Amniotic epithelial cell (primary cell): Measurements from ENCODE around the gene BCOR.

ENCODE experiments used
- DNase-seq: peaks from one replicate; pipeline ENCODE4 v3.0.0-alpha.2; 2010; ENCODE audit warnings: low read depth

Gene BCOR

GRCh38 chrX:40097504-40098263 lies at the start of gene BCOR:
BCOR (minus strand) TSS chrX:40097958; CDS start chrX:40077929, 20,029 bp downstream.
- peak; percentile 48 for DNase-seq

DNA sequence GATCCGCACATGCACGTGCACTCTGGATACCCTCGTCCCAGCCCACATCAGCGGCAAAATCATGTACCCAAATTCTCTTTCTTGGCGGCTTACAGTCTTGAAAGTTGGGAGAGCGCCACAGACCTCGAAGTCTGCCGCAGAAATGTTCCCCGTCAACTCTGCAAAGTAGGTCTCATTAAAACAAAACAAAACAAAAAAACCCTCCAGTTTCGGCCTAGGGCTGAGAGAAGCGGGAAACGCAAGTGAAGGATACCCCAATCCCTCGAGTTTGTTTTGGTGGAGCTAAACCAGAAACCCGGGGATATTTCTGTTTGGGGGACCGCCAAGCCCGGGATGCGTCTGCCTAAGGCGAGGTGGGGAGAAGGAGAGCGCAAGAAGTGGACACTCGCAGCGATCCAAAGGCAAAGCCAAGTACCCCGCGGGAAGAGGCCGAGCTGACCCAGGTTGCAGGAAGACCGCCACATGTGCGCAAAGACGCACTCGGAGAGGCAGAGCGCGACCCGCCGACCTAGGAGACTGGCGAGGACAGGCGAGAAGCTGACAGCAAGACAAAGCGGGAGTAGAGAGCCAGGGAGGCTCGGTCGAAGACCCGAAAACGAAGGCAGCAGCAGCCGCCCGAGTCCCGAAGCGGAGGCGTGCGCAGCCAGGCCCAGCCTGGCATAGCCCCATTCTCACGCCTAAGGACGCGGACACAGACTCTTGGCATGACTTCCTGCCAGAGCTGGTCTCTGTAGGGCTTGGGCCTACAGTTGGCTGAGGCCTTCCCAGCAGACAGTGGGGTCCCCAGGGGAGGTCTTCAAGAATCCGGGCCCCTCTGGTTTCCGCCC lies 49.6 kb upstream of the BCOR start:
- no peak for DNase-seq

DNA sequence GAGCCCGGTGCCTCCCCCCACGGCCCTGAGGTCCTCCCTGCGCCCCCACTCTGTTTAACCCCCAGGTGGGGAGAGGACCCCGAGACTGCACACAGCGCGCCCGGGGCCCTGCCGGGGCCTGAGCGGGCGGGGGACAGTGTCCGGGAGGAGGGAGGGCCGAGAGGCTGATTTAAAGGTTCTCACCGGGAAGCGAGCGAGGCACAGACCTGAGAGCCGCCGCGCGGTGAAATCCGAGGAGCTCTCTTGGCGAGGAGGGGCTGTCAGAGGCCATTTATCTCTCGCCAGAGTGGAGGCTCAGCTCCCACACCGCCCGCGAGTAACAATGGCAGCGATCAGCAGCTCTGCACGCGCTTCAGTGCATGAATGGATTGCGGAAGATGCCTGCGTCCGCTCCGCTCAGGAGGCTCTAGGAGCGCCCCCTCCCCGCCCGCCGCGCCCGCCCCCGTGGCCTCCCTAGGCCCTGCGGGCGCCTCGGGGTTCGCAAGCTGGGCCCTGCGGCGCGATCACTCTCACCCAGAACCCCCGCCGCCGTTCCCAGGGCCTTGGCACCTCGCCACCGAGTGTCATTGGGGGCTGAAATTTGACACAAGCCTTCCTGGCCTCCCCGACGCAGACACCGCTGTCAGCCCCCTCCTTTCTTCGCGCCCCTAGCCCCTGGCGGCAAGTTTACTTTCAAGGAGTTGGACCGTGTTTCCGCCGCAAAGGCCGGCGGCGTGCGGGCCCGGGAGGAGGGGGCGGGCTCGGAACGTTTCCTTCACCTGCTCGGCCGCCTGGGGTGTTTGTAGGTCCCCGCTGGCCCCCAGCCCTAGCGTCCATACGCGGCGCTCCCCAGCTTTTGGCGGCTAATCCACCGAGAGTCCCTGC lies 48.7 kb upstream of the BCOR start:
- DNase-seq: peak; percentile 52

- no peak for DNase-seq
Observed at GRCh38 chrX:40145923-40146261, 48.1 kb upstream of the BCOR start.

DNA sequence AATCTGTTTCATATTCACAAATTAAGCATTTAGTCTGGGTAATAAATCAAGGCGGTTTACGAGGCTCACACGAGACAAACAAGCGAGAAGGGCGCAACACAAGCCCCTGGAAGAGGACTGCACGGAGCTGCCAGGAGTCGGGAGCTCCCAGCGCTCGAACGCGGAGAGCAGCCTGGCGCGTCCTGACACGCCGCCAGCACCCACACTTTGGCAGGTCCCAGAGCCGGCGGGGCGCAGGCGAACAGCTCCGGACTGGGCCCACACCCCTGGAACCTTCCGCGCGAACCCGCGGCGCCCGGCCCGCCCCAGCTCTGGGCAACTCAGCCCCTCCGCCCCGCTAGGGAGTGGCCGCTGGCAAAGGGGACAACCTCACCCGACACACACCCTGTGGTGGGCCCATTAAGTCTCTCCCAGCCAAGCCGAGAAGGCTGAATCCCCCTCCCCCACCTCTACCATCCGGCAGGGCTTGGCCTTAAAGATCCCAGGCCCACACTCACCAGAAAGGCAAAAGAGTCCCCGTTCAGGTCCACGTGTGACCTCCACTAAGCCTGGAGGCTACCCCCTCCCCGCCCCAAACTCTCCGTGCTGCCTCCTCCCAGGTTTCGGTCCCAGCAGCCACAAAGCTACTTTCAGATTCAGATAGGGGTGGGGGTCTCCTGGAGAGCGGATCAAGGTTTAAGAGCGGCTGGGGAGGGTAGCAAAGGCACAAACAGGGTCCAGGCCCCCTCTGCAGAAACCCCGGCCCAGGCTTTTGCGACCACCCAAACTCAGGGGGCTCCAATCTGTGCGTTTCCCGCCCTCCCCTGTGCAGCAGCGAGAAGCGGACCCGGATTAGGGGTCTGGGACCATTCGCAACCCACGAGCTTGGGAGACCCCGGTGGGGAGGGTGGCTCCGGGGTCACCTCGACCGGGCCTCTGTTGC lies 47.5 kb upstream of the BCOR start:
- DNase-seq: no peak

DNA sequence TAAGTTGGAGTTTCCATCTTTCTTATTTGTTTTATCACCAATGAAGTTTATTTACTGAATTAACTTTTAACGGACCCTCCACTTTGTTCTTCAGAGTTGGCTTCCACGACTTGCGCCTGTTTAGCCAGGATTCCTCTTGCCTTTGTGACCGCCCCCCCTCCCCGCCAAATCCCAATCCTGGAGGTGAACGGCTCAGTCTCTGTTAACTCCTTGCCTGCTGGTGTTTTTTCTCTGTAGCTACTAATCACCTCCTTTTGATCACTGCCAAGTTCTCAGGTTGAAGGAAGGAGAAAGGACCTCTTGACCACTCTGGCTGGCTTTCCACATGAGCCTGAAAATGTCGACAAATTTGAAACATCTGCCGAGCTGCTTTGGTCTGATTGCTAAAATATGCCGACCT lies 46.8 kb upstream of the BCOR start:
- DNase-seq: no peak

DNA sequence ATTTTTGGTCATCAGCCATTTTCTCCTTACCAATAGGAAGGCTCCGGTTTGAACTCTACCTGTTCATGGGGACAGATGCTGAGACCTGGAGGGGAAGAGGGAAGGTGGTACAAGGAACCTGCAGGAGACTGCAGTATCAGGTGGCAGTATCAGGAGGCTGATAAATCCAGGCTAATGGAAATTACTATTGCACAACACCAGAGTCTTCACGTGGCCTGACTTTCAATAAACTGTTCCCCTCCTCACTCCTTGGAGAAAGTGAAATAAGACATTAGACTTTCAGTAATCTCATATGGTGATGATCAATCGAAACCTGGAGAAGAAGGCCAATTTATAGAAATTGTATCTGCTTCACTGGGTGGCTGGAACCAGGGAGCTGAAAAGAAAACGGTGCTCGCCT lies 46.2 kb upstream of the BCOR start:
- no peak for DNase-seq

DNA sequence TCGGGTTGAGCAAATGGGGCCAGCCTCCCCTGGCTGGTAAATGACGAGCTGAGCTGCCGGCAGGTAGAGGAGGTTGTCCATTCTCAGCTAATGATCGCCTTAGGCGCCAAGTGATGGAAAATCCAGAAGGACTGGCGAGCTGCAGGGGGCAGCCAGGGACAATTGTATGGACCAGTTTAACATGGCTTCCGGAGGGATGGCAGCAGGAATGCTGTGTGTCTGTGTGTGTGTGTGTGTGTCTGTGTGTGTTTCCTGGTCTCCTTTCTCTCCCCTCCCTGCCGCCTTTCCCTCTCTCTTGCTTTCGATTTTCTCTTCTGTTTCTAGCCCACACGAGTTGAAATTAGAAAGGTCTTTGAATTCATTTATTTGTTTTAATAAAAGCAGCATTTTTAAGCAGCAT lies 45.2 kb upstream of the BCOR start:
- DNase-seq: no peak

DNA sequence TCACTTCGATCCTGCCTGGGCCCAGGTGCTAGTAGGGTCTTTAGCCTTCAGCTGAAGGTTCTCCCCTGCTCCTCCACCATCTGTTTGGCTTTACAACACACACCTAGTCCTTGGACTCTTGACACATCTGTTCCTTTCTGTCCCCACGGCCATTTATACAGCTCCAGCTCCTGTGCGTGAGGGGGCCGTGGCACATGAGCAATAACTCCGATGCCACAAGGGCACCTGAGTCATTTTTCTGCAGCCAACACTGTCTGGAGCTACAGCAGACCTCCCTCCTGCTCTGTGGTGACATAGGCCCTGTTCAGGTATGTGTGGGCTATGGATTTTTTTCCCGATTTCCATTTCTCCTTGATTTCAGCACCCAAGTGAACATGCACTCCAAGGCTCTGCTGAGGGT lies 44.7 kb upstream of the BCOR start:
- DNase-seq: no peak

GRCh38 chrX:40140706-40141499 lies 43.1 kb upstream of the BCOR start:
- peak; percentile 57 for DNase-seq

DNA sequence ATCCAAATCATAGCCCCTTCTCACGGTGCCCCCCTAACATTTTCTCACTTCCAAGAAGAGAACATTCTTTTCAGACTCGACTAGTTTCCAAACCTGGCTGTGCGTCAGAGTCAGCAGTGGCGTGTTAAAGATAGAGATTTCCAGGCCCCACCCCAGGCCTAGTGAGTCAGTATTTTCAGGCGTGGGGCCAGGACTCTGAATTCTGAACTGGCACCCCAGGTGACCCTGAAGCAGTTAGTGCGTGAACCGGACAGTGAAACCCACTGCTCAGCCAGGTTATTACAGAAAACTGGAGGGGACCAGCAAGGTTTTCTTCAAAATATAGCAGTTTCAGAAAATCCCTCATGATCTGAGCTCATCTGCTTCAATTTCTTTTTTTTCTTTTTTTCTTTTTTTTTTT lies 35.0 kb upstream of the BCOR start:
- DNase-seq: peak; percentile 81

GRCh38 chrX:40131654-40132337 lies 34.0 kb upstream of the BCOR start:
- DNase-seq: no peak

DNA sequence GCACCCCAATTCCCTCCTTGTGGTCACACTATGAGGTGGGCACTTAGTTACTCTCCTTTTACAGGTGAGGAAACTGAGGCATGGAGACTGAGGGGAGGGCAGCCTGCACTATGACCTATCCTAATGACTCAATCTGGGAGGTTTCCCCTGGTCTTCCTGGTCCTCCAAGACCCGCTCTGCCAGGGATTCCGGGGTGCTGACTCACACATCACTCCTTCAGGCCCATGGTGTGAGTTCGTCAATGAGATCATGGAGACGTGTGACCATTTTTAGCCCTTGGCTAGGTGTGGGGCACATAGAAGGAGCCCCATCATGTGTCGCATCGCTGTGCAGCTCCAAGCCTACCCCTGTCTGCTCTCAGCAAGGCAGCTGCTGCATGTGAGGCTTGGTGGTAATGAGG lies 32.4 kb upstream of the BCOR start:
- peak; percentile 72 for DNase-seq

GRCh38 chrX:40127052-40127451 lies 29.3 kb upstream of the BCOR start:
- no peak for DNase-seq

DNA sequence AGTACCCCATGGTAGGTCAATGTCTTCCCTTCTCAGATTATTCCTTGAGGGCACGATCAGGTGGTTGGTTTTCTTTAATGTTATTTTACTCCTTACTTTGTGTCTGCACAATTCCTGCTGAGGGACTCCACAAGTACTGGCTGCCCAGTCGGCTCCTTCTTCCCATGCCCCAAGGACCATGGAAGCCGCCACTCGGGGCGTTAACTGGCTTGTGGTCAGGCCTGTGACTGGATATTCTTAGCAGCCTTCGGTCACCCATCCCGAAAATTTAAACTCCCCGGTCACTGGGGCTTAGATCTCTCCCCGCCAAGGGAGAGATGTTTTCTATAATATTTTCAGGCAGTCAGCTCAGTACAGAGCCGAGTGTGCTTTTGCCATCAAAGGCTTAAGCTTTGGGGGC lies 24.7 kb upstream of the BCOR start:
- no peak for DNase-seq

DNA sequence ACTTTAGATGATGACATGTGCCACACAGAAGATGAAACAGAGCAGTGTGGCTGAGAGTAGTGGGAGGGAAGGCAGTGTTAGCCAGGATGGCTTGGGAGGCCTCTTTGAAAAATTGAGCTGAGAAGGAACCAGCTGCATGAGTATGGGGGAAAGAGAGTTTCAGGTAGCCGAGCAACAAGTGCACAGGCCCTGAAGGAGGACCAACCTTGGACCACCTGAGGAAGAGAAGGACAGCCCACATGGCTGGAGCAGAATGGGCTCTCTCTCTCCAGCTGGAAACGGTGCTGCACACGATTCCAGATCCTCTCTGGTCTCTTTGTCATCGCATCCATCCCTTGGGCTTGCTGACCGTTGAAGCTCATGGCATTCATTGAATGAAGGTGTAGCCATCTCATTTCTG lies 23.9 kb upstream of the BCOR start:
- no peak for DNase-seq

DNA sequence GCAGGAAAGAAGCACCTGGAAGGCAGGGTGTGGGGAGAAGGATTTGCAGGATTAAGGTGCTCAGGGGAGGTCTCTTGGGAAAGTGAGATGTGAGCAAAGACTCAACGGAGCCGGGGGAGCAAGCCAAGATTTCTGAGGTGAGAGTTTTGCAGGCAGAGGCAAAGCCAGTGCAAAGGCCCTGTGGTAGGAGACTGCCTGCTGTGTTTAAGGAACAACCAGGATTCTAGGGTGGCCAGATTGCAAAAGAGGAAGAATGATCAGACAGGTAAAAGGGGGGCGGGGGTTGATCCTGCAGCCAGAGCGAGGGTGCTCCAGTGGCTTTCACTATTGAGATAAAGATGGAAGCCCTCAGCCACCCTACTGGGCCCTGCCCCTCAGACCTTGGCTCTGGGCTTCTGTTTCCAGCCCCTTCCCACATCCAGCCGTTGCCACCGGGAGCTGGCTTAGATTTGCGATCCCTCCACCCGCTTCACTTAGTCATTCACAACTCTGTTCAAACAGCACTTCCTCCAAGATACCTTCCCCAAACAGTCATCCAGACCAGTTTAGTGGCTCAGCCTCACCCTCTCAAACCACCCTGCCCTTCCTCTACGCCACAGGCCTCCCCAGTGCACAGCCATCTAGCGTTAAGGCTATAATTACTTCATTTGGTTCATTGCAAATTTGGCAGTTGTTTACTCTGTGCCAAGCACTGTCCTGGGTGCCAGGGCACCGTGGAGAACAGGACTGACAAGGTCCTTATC lies 23.3 kb upstream of the BCOR start:
- DNase-seq: no peak

- no peak for DNase-seq
Observed at GRCh38 chrX:40117715-40118285, 20.0 kb upstream of the BCOR start.

- no peak for DNase-seq
Observed at GRCh38 chrX:40116925-40117324, 19.2 kb upstream of the BCOR start.
